HG03571 (cell line): ENCODE results near the gene PPAN.

Experiments
- ATAC-seq: cut with Tn5 transposase; IDR thresholded peaks from one replicate; pipeline ENCODE4 v1.9.1; 2021; ENCODE audit not compliant: unreplicated experiment

The PPAN gene

DNA sequence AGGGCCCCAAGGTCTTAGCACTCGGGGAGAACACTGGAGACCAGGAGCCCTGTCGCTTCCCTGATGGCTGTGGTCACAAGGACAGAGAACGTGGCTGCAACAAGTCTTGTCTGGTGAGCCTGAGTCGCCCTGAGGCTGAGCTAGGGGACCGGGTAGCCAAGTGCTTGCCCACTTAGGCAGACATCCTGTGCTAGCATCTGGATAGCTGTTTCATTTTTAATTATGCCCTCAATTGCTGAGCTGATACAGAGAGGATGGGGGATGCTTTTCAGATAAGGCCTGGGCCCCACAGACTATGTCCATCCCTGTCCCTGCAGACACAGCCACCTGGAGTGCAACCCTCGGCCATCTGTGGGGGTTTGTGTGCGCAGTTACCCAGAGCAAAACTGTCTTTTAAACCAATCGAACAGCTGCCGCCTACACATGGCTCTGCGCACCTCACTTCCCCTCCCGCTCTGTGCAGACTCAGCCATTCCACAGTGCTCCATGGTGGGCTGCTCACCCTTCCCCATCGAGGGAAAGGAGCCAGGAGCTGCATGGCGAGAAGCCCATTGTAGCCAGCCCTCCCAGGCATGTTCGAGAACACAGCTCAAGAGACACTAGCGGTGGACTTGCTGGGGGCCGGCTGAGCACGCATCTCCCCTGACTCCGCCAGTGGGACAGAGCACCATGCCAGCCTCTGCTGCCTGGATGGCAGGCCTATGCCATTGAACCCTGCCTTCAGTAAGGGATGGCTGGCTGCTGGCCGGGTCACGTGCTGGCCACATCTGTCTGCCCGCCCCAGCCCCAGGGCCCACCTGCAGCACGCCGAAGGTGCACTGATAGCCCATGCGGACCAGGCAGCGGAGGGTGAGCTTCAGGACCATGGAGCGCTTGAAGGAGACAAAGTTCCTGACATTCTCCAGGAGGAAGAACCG, 33.0 kb downstream of the PPAN start:
- no peak for ATAC-seq

GRCh38 chr19:10139952-10140351, 33.8 kb downstream of the PPAN start:
- ATAC-seq, result no peak

DNA sequence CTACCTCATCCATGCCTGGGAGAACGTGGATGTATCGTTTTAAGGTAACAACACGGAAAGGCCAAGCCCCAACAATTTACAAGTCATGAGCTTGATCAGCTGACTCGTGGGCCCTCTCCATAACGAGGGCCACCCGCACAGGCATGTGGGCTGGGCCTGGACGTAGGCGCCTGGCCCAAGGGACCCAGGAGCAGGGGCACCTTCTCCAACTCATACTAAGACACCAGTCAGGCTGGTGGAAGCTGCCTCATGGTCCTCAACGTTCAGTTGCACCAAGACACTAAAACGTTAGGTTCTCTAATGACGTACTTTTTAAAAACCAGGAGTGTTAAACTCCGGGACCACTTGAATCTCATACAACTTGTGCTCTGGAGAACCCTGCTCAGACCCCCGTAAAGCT, 35.3 kb downstream of the PPAN start:
- no peak for ATAC-seq

DNA sequence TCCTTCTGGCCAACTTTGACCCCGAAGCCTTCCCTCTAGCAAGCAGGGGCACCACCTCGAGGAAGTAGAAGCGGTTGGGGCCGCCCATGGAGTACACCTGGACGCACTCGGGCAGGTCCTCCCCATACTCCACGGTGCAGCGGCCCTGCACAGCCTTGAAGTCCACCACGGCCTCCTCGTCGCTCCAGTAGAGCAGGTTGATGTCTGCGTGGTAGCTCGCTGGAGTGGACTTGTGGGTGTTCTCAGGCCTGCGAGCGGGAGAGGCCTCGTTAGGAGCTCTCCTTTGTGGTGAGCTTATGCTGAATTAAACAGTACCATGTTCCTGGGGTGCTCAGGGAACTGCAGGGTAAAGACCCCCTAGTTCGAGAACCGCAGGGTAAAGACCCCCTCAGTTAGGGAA, 35.8 kb downstream of the PPAN start:
- ATAC-seq, result no peak

GRCh38 chr19:10142701-10143375, 36.7 kb downstream of the PPAN start:
- no peak for ATAC-seq

GRCh38 chr19:10143681-10144080, 37.5 kb downstream of the PPAN start:
- no peak for ATAC-seq

DNA sequence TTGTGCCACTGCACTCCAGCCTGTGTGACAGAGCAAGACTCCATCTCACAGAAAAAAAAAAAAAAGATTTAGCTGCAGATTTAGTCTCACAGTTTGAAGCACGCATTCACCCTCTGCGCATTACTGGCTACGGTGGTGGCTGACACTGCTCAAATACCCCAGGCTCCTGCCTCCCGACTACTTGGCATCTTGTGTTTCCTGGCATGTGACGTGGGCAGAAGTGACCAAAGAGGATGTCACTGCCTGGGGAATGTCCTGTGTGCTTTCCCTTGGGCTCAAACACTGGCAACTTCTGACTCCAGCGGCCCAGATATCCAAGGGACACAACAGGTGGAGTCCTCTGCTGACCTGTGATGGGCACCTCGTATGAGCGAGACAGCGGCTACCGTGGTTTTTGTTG, 38.2 kb downstream of the PPAN start:
- ATAC-seq, result no peak

DNA sequence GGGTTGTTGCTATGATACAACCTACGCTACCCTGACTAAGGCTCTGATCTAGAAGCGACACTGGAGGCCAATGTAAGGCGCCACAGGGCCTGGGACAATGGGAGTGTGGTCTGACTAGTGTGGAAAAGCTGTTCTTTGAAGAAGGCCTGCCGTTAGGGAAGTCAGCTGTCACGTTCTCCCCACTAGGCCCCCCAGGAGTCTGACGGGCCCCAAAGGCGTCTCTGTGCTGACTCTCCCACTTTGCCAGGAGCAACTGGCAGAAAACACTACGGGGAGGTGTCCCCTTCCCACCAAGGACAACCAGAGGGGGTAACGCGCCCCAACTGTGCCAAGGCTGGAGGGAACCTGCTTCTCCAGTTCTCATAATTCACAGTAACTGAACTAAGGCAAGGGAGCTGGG, 38.9 kb downstream of the PPAN start:
- no peak for ATAC-seq

GRCh38 chr19:10146142-10146541, 40.0 kb downstream of the PPAN start:
- ATAC-seq, result no peak

DNA sequence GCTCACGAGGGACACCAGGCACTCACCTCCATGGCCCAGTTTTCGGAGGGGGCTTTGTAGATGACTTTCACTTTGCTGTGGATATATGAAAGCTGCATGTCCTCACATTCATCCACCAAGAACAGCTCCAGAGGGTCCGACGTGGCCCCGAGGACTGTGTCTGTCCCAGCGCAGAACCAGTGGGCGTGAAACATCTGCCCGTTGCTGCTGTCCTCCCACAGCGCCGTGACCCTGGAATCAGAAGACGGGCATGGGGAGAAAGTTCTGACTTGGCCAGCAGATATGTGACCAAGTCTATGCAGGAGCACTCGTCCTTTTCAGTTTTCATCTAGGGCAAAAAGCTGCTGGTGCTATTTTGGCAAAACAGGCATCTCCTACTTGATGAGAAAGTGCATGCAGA, 43.3 kb downstream of the PPAN start:
- no peak for ATAC-seq

DNA sequence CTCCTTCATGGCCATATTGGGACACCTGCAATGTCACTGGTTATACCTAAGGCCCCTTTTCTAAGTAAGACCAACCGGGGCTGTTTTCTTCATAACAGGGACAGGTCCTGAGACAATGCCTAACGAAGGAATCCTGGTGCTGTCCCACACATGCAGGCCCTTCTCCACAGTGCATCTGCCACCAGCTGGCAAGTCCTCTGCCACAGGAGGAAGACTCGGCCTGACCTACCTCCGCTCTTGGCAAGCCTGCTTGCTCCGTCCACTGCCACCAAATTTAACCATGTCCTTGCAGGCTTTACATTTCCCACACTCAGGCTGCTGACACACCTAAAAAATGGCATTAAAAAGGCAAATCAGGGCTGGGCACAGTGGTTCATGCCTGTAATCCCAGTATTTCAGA, 45.4 kb downstream of the PPAN start:
- no peak for ATAC-seq

DNA sequence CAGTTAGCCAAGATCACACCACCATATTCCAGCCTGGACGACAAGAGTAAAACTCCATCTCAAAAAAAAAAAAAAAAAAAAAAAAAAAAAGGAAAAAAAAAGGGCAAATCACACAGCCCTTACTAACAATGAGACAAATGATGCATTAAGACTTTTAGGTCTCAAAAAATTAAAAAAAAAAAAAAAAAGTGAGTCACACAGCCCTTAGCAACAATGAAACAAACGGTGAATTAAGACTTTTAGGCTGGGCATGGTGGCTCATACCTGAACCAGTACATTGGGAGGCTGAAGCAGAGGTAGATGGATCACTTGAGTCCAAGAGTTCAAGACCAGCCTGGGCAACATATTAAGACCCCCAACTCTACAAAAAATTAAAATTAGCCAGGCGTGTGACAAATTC, 45.9 kb downstream of the PPAN start:
- ATAC-seq, result no peak

DNA sequence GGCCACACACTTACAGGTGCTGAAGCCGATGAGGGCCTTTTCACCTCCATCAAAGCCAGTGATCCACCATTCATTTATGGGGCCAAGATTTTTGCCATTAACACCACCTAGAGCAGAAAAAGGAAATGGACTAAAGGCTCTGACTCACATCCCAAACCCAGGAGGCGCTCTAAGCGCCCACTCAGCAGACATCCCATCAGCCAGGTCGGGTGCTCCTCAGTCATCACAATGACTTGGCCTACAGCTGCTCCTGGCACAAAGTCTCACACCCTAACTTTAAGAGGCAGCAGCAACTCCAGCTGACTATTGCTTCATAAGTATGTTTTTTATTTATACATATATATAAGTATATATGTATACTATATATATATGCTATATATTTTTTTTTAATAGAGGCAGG, 49.7 kb downstream of the PPAN start:
- ATAC-seq, result no peak

DNA sequence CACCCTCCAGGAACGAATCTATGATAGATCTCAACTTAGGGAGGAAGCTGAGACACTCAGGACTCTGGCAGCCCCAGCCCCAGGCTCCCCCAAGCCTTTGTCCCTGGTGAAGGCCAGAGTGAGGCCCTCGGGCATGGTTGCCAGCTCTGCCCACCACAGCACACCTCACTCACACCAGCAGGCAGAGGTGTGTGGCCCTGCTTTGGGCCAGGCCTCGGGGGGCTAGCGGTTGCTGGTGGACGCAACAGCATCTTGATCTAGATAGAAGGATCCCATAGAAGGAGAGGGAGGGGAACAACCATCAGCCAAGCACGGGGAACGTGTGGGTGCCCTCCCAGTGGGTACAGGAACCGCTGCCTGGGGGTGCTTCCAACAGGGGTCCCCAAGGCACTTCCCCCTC, 51.9 kb downstream of the PPAN start:
- no peak for ATAC-seq

GRCh38 chr19:10158485-10158884, 52.3 kb downstream of the PPAN start:
- no peak for ATAC-seq

- no peak for ATAC-seq
Measured at GRCh38 chr19:10159610-10160009, 53.4 kb downstream of the PPAN start.
